GM12878 (cell line): ENCODE measurements around the gene FKBP11. TPM values are rescaled to one million over a fixed set of nuclear protein-coding genes. Genes with fewer than 3 reads are reported as not detected.

Experiments used
- ATF7 ChIP-seq: fragments of 450-650 bp; IDR thresholded peaks from 2 replicates; pipeline ENCODE4 v1.6.1; 2016; ENCODE audit warnings: low read depth, mild to moderate bottlenecking
- BCL3 ChIP-seq: IDR thresholded peaks from 2 replicates; pipeline ENCODE4 v1.6.1; 2011; ENCODE audit warnings: borderline replicate concordance, low read depth, mild to moderate bottlenecking, moderate library complexity, low read length; ENCODE audit not compliant: insufficient read depth, poor library complexity, severe bottlenecking
- BCLAF1 ChIP-seq: fragments of 450-650 bp; IDR thresholded peaks from 2 replicates; pipeline ENCODE4 v1.6.1; 2017; ENCODE audit warnings: antibody characterized with exemption, mild to moderate bottlenecking, moderate library complexity
- CBX5 ChIP-seq: sonication (generic); IDR thresholded peaks from 2 replicates; pipeline ENCODE4 v1.6.1; 2016; ENCODE audit warnings: low read depth, moderate library complexity, mild to moderate bottlenecking, inconsistent platforms
- CREB1 ChIP-seq: IDR thresholded peaks from 2 replicates; pipeline ENCODE4 v1.6.1; 2012; ENCODE audit warnings: low read depth, mild to moderate bottlenecking, inconsistent platforms
- EED ChIP-seq: sonication (generic); IDR thresholded peaks from 2 replicates; pipeline ENCODE4 v1.6.1; 2016; ENCODE audit warnings: antibody characterized with exemption, low read depth
- FOS ChIP-seq: IDR thresholded peaks from 3 replicates; pipeline ENCODE4 v1.6.1; 2011; ENCODE audit warnings: borderline replicate concordance; ENCODE audit not compliant: insufficient read length; ENCODE audit errors: extremely low read depth
- FOXK2 ChIP-seq: fragments of 450-650 bp; IDR thresholded peaks from 2 replicates; pipeline ENCODE4 v1.6.1; 2017; ENCODE audit warnings: mild to moderate bottlenecking, moderate library complexity
- MYB ChIP-seq: fragments of 150-350 bp; IDR thresholded peaks from 2 replicates; pipeline ENCODE4 v1.6.1; 2014; ENCODE audit warnings: mild to moderate bottlenecking, low read depth, low read length, borderline replicate concordance
- NBN ChIP-seq: fragments of 450-650 bp; IDR thresholded peaks from 2 replicates; pipeline ENCODE4 v1.6.1; 2016
- NFXL1 ChIP-seq: fragments of 450-650 bp; IDR thresholded peaks from 2 replicates; pipeline ENCODE4 v1.6.1; 2017; ENCODE audit warnings: antibody characterized with exemption, mild to moderate bottlenecking, borderline replicate concordance
- NR2C2 ChIP-seq: IDR thresholded peaks from 2 replicates; pipeline ENCODE4 v1.6.1; 2011; ENCODE audit warnings: borderline replicate concordance, low read depth; ENCODE audit not compliant: control insufficient read depth, insufficient read length
- NR2F1 ChIP-seq: fragments of 450-650 bp; conservative IDR thresholded peaks from 2 replicates; pipeline ENCODE4 v1.6.1; 2017; ENCODE audit warnings: mild to moderate bottlenecking
- POLR2AphosphoS2 ChIP-seq: IDR thresholded peaks from 2 replicates; pipeline ENCODE4 v1.6.1; 2011; ENCODE audit warnings: low read depth, mild to moderate bottlenecking, low read length, improper control_type of control experiment, moderate library complexity
- RAD21 ChIP-seq: IDR thresholded peaks from 2 replicates; pipeline ENCODE4 v1.6.1; 2011; ENCODE audit warnings: mild to moderate bottlenecking, low read depth, low read length, moderate library complexity; ENCODE audit not compliant: insufficient read depth
- RELB ChIP-seq: fragments of 450-650 bp; IDR thresholded peaks from 2 replicates; pipeline ENCODE4 v1.6.1; 2017; ENCODE audit warnings: low read depth, mild to moderate bottlenecking, moderate library complexity
- TBL1XR1 ChIP-seq: IDR thresholded peaks from 2 replicates; pipeline ENCODE4 v1.6.1; 2012; ENCODE audit warnings: low read depth, low read length, improper control_type of control experiment
- USF2 ChIP-seq: IDR thresholded peaks from 2 replicates; pipeline ENCODE4 v1.6.1; 2011; ENCODE audit warnings: low read depth, low read length, improper control_type of control experiment, borderline replicate concordance
- ZNF592 ChIP-seq: fragments of 450-650 bp; IDR thresholded peaks from 2 replicates; pipeline ENCODE4 v1.6.1; 2017; ENCODE audit warnings: mild to moderate bottlenecking, moderate library complexity
- polyA plus RNA-seq, 11 experiments: library from polyadenylated mRNA; depleted of rRNA in 4 of 11; unstranded in 6 of 11; stranded (reverse) in 5 of 11; fragments of >200 nt; fragmentation: Nextera tagmentation in 4 of 11; fragmentation: Illumina TruSeq in 1 of 11; extraction: Ambion mirVana in 4 of 11; extraction: Trizol in 1 of 11; gene quantifications; 1 replicate in 1 of 11; 2 replicates in 10 of 11; pipeline versions ENCODE4 v1.2.1 to v1.2.3, GENCODE V29; 2011 to 2016; ENCODE audit warnings: inconsistent platforms in 2 of 11, missing spikeins in 2 of 11, low read depth in 1 of 11
- total RNA-seq, 4 experiments: library from RNA; depleted of rRNA in 3 of 4; stranded (reverse); fragments of >200 nt in 3 of 4; fragmentation: Illumina TruSeq in 1 of 4; extraction: Trizol in 1 of 4; gene quantifications; 2 replicates each; pipeline versions ENCODE4 v1.2.1 to v1.2.3, GENCODE V29; 2013 to 2021

FKBP11 gene
- total and polyA plus RNA-seq, 10 of the 15 experiments (the other 5 are each of a cell fraction or from before 2014, with no cell fraction given) = 25.0 to 135 (median 56.5) TPM

GRCh38 chr12:48936379-48936979 is 11.2 kb upstream of the FKBP11 start (continued):
- TF ChIP-seq RELB (no peak), FOXK2 (no peak), NR2C2 (no peak), NR2F1 (no peak), NFXL1 (no peak), ZNF592 (no peak), MYB (no peak), EED (no peak), BCL3 (no peak), NBN (no peak), TBL1XR1 (no peak), USF2 (no peak), FOS (no peak), CREB1 (no peak), CBX5 (no peak), RAD21 (peak; percentile 62), POLR2AphosphoS2 (no peak), BCLAF1 (no peak), ATF7 (no peak)
